SKM-1 treated with dmso at 0.1 percent for 144 hours (cell line): ENCODE results near the gene PSMF1.

Source experiments
- DNase-seq: peaks from one replicate; lab custom pipeline; 2025; ENCODE audit not compliant: unreplicated experiment; lab: John Stamatoyannopoulos, UW

Gene PSMF1

GRCh38 chr20:1118336-1119127, at the start of gene PSMF1:
PSMF1 (plus strand) TSS chr20:1118602; CDS start chr20:1118774, 172 bp downstream.
- peak; percentile 60 for DNase-seq

GRCh38 chr20:1072258-1072657, 46.1 kb upstream of the PSMF1 start:
- DNase-seq: no peak

- DNase-seq: no peak
Observed at GRCh38 chr20:1075616-1076015, 42.8 kb upstream of the PSMF1 start.

- peak; percentile 32 for DNase-seq
Observed at GRCh38 chr20:1081891-1082290, 36.5 kb upstream of the PSMF1 start.

GRCh38 chr20:1083431-1084080, 34.8 kb upstream of the PSMF1 start:
- DNase-seq: no peak

GRCh38 chr20:1085492-1086276, 32.7 kb upstream of the PSMF1 start:
- no peak for DNase-seq

- DNase-seq: no peak
Observed at GRCh38 chr20:1086277-1087213, 31.9 kb upstream of the PSMF1 start.

GRCh38 chr20:1087311-1087905, 31.0 kb upstream of the PSMF1 start:
- no peak for DNase-seq

GRCh38 chr20:1094751-1095150, 23.7 kb upstream of the PSMF1 start:
- no peak for DNase-seq

- DNase-seq: no peak
Observed at GRCh38 chr20:1101533-1101932, 16.9 kb upstream of the PSMF1 start.

GRCh38 chr20:1102016-1102415, 16.4 kb upstream of the PSMF1 start:
- DNase-seq: no peak

- no peak for DNase-seq
Observed at GRCh38 chr20:1103751-1104150, 14.7 kb upstream of the PSMF1 start.

- DNase-seq: no peak
Observed at GRCh38 chr20:1105599-1106194, 12.7 kb upstream of the PSMF1 start.

- no peak for DNase-seq
Observed at GRCh38 chr20:1107176-1107575, 11.2 kb upstream of the PSMF1 start.

GRCh38 chr20:1108437-1108920, 9.9 kb upstream of the PSMF1 start:
- peak; percentile 6 for DNase-seq

GRCh38 chr20:1112908-1113307, 5.5 kb upstream of the PSMF1 start:
- DNase-seq: no peak

GRCh38 chr20:1118004-1118335, 432 bp upstream of the PSMF1 start:
- DNase-seq: no peak

GRCh38 chr20:1119128-1119505, 715 bp downstream of the PSMF1 start:
- no peak for DNase-seq

- DNase-seq: no peak
Observed at GRCh38 chr20:1119524-1119923, 1.1 kb downstream of the PSMF1 start.

- no peak for DNase-seq
Observed at GRCh38 chr20:1121429-1121828, 3.0 kb downstream of the PSMF1 start.
